Measurements from ENCODE around the gene HIBADH. TPM values are rescaled to one million over a fixed set of nuclear protein-coding genes. Genes with fewer than 3 reads are reported as not detected.

The HIBADH gene
- total RNA-seq, 4 donors from 2014 or later = 38.9 to 58.8 (median 52.2) TPM

DNA sequence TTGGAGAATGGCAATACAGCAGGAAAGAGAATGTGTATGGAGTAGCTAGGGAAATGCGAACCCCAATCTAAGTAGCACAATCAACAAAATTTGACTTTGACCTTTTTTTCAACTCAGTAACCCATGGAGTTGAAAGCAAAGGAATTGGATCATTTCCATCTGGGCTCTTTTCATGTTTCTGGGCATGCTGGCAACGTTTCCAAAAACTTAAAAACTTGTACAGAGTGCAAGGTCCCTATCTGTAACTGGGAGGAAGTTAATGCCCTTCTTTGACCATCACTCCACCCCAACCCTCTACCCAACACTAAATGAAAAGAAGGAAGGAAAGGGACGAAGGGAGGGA is 1.3 kb upstream of the HIBADH start:
- Histone ChIP-seq H3K4me1 (no peaks in the 10 kb centered on the region), H3K27me3 (no peaks in the 10 kb centered on the region), H3K27ac (peak overlapping the region; percentile 94 to 95), H3K4me3 (no peak overlapping the region), H3K36me3 (no peaks in the 10 kb centered on the region), H3K9me3 (no peaks in the 10 kb centered on the region)
- TF ChIP-seq, protein P1, sequence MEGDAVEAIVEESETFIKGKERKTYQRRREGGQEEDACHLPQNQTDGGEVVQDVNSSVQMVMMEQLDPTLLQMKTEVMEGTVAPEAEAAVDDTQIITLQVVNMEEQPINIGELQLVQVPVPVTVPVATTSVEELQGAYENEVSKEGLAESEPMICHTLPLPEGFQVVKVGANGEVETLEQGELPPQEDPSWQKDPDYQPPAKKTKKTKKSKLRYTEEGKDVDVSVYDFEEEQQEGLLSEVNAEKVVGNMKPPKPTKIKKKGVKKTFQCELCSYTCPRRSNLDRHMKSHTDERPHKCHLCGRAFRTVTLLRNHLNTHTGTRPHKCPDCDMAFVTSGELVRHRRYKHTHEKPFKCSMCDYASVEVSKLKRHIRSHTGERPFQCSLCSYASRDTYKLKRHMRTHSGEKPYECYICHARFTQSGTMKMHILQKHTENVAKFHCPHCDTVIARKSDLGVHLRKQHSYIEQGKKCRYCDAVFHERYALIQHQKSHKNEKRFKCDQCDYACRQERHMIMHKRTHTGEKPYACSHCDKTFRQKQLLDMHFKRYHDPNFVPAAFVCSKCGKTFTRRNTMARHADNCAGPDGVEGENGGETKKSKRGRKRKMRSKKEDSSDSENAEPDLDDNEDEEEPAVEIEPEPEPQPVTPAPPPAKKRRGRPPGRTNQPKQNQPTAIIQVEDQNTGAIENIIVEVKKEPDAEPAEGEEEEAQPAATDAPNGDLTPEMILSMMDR (IDR thresholded peaks at IDR 0.05) = no peak
- no peak for TF ChIP-seq POLR2A (IDR thresholded peaks at IDR 0.05)
- intact Hi-C loops (cut with DNase I; ENCODE audit: low total_unique reads) = loop anchor here (5.0 kb wide), 2 partner anchors 73 to 477 kb away; partner anchors contain the start of gene HOXA11
- DNase-seq = no peak

DNA sequence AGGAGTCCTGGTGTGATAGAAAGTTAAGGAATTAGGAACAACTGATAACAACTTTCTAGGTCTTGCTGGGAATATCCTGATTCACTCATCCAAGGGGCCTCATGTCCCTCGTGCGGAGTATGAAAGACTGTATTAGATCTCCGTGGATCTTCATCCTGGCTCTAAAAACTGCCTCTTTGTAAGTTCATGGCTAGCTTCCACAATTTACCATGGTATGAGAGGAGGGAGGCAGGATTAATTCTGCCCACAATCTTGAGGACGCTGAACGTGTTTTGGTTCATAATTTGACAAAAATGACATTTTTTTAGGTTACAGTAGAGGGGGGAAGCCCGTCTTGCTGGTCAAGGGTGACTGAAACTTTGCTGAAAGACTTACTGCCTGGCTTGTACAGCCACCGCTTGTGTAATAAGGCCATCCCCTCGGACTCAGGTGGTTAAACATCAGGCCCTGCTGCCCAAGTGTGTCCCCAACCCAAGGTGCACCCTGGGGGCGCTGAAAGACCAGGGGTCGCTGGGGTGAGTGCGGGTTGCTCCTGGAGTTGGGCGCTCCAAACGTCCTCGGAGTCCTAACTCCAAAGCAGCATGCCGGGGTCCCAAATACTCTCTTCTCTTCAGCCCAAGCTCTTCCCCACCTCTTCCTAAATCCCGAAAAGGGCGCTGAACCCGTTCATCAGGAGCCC is 733 bp downstream of the HIBADH start:
- H3K4me1 ChIP-seq = no peaks in the 10 kb centered on the region
- no peaks in the 10 kb centered on the region for H3K36me3 ChIP-seq
- no peaks in the 10 kb centered on the region for H3K27me3 ChIP-seq
- TF ChIP-seq, protein P1 (IDR thresholded peaks at IDR 0.05) = no peak
- TF ChIP-seq POLR2A (IDR thresholded peaks at IDR 0.05) = no peak
- peak; percentile 35 to 44 for DNase-seq
- peak overlapping the region; percentile 94 to 95 for H3K27ac ChIP-seq
- peak overlapping the region; percentile 78 to 88 for H3K4me3 ChIP-seq
- no peaks in the 10 kb centered on the region for H3K9me3 ChIP-seq
- intact Hi-C loops (cut with DNase I; ENCODE audit: low total_unique reads) = loop anchor here (5.0 kb wide), 2 partner anchors 75 to 475 kb away; partner anchors contain the start of gene HOXA11

DNA sequence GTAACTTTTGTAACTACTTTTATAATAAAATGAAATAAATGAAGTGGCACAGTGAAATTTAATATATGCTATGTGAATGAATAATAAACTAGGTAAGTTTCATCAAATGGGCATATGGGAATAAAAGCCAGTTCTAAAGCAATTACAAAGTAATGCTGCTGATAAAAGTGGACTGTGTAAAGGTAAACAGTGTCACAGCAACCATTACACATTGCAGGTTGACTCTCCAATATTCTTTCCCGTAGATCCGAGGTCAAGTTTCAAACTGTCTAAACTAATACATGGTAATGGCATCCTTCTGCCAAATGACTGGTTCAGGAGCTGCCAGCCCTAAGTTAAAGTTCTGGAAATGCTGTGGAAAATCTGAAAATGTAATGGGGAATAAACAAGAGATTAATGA is 6.0 kb downstream of the HIBADH start:
- no peak for DNase-seq
- intact Hi-C loops (cut with DNase I; ENCODE audit: low total_unique reads) = no loop called here
- H3K36me3 ChIP-seq = no peaks in the 10 kb centered on the region
- H3K4me3 ChIP-seq = no peak overlapping the region
- H3K27me3 ChIP-seq = no peaks in the 10 kb centered on the region
- H3K4me1 ChIP-seq = peaks cover 0 to under 1% of the 10 kb centered on the region in 2 donors
- TF ChIP-seq POLR2A (IDR thresholded peaks at IDR 0.05) = no peak
- TF ChIP-seq, protein P1 (IDR thresholded peaks at IDR 0.05) = no peak
- H3K27ac ChIP-seq = no peak overlapping the region
- no peaks in the 10 kb centered on the region for H3K9me3 ChIP-seq

DNA sequence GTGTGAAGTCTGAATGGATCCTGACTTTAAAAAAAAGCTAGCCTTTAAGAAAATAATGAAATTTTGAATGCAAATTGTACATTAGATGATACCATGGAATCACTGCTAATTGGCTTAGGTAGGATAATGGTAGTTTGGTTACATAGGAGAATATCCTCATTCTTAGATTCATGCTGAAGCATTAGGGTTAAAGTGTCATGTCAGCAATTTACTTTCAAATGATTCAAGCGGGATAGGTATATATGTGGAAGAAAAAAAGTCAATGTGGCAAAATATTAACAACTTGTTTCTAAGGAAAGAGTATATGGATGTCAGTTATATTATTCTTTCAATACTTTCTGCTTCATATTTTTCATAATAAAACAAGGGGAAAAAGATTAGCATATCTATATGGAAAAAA is 7.5 kb downstream of the HIBADH start:
- Histone ChIP-seq H3K9me3 (no peaks in the 10 kb centered on the region), H3K36me3 (no peaks in the 10 kb centered on the region), H3K27me3 (no peaks in the 10 kb centered on the region), H3K4me1 (peaks cover 0 to 3% of the 10 kb centered on the region in 2 donors), H3K4me3 (no peak overlapping the region), H3K27ac (no peak overlapping the region)
- intact Hi-C loops (cut with DNase I; ENCODE audit: low total_unique reads) = no loop called here
- no peak for DNase-seq
- no peak for TF ChIP-seq POLR2A (IDR thresholded peaks at IDR 0.05)
- TF ChIP-seq, protein P1 (IDR thresholded peaks at IDR 0.05) = no peak

DNA sequence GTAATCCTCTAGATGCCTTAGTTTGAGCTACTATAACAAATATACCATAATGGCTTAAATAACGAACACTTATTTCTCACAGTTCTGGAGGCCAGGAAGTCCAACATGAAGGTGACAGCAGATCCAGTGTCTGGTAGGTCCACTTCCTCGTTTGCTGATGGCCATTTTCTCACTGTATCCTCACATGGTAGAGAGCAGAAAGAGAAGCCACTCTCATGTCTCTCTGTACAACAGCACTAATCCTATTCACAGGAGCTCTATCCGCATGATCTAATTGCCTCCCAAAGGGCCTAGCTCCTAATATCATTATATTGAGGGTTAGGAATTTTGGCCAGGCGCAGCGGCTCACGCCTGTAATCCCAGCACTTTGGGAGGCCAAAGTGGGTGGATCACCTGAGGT is 10.2 kb downstream of the HIBADH start:
- no peaks in the 10 kb centered on the region for H3K9me3 ChIP-seq
- no peaks in the 10 kb centered on the region for H3K27me3 ChIP-seq
- peaks cover 0 to 3% of the 10 kb centered on the region in 2 donors for H3K4me1 ChIP-seq
- H3K36me3 ChIP-seq = no peaks in the 10 kb centered on the region
- TF ChIP-seq, protein P1 (IDR thresholded peaks at IDR 0.05) = no peak
- TF ChIP-seq POLR2A (IDR thresholded peaks at IDR 0.05) = no peak
- H3K4me3 ChIP-seq = no peak overlapping the region
- no peak for DNase-seq
- intact Hi-C loops (cut with DNase I; ENCODE audit: low total_unique reads) = no loop called here
- H3K27ac ChIP-seq = no peak overlapping the region
